Activated T-cell treated with anti-CD3 and anti-CD28 coated beads, Interleukin-2, amount 50 U/mL, for 24 hours (primary cell): ENCODE measurements around the gene GRXCR1.

ENCODE experiments used
- DNase-seq: peaks from one replicate; pipeline ENCODE4 v3.0.0-alpha.2; 2020
- H3K27ac Mint-ChIP-seq: 2 replicates; pipeline ENCODE4 v1.8.0; 2020; ENCODE audit warnings: mild to moderate bottlenecking, mixed read lengths
- H3K27me3 Mint-ChIP-seq: 2 replicates; pipeline ENCODE4 v1.8.0; 2020; ENCODE audit warnings: mixed read lengths
- H3K36me3 Mint-ChIP-seq: 2 replicates; pipeline ENCODE4 v1.8.0; 2020; ENCODE audit warnings: low read depth, mixed read lengths
- H3K4me1 Mint-ChIP-seq: 2 replicates; pipeline ENCODE4 v1.8.0; 2020; ENCODE audit warnings: low read depth, mixed read lengths
- H3K4me3 Mint-ChIP-seq: 2 replicates; pipeline ENCODE4 v1.8.0; 2020; ENCODE audit warnings: mild to moderate bottlenecking, moderate library complexity, mixed read lengths
- H3K9me3 Mint-ChIP-seq: 2 replicates; pipeline ENCODE4 v1.8.0; 2020; ENCODE audit warnings: mixed read lengths

The GRXCR1 gene

GRCh38 chr4:42965326-42965725 lies 72.8 kb downstream of the GRXCR1 start:
- Mint-ChIP-seq H3K36me3 (no peaks in the 10 kb centered on the region), H3K27me3 (no peaks in the 10 kb centered on the region), H3K9me3 (no peaks in the 10 kb centered on the region), H3K4me1 (no peaks in the 10 kb centered on the region), H3K4me3 (no peak overlapping the region), H3K27ac (no peak overlapping the region)
- no peak for DNase-seq

GRCh38 chr4:42985976-42986375 lies 93.5 kb downstream of the GRXCR1 start:
- no peak for DNase-seq
- H3K4me1 Mint-ChIP-seq, result no peaks in the 10 kb centered on the region
- H3K27me3 Mint-ChIP-seq, result no peaks in the 10 kb centered on the region
- H3K36me3 Mint-ChIP-seq, result no peaks in the 10 kb centered on the region
- no peak overlapping the region for H3K4me3 Mint-ChIP-seq
- no peak overlapping the region for H3K27ac Mint-ChIP-seq
- H3K9me3 Mint-ChIP-seq, result peaks cover 10% of the 10 kb centered on the region

DNA sequence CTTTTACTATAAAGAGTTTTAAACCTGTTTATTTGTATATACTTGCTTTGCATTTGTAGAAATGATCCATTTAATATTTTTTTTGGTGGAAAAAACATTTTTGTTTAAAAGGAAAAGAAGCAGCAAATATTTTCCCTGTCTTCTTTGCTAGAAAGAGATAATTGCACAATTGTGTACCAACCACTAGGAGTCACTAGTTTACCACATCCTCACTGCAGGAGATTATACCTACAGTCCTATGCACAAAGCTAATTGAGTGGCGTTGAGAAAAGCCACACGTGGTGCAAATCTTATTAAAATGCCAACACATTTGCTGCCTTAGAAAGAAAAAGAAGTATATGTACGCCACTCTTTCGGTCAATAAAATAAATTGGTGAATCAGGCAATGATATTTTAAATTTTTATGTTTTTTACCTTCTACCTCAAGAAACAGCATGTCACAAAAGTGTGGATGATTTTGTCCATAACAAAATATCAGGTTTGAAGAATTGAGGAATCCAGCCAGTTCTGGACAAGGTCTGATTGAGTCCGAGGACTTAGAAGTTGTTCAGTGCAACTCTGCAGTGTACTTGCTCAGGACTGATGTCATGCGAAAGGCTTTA lies 102.9 kb downstream of the GRXCR1 start:
- no peak for DNase-seq
- H3K36me3 Mint-ChIP-seq, result no peaks in the 10 kb centered on the region

DNA sequence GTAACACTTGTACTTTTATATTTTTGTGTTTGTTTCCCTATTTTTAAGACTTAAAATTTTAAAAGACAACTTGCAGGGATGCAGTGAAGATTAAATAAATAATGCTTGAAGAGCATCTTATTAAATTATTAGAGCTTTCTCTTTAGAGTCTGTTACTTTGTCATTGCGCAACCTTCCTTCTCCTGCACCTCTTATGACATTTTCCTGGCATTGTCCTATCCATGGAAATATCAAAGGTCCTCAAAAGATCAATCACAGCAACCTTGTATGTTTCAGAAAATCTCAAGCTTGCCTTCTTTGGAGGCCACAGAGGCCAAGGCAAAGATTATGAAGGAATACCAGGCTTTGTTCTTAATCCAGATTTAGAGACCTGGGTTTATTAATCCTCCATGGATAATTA lies 116.3 kb downstream of the GRXCR1 start:
- no peak overlapping the region for H3K4me3 Mint-ChIP-seq
- DNase-seq, result no peak
- H3K36me3 Mint-ChIP-seq, result no peaks in the 10 kb centered on the region
- H3K9me3 Mint-ChIP-seq, result peaks cover 14% of the 10 kb centered on the region
- H3K27ac Mint-ChIP-seq, result no peak overlapping the region
- H3K27me3 Mint-ChIP-seq, result no peaks in the 10 kb centered on the region
- H3K4me1 Mint-ChIP-seq, result no peaks in the 10 kb centered on the region

More for the DNA sequence above, 102.9 kb downstream of the GRXCR1 start:
- H3K9me3 Mint-ChIP-seq, result peaks cover 4% of the 10 kb centered on the region
- H3K4me3 Mint-ChIP-seq, result no peak overlapping the region
- no peak overlapping the region for H3K27ac Mint-ChIP-seq
- no peaks in the 10 kb centered on the region for H3K27me3 Mint-ChIP-seq
- no peaks in the 10 kb centered on the region for H3K4me1 Mint-ChIP-seq

- Mint-ChIP-seq H3K27me3 (no peaks in the 10 kb centered on the region), H3K27ac (no peak overlapping the region), H3K4me3 (no peak overlapping the region), H3K36me3 (no peaks in the 10 kb centered on the region), H3K4me1 (no peaks in the 10 kb centered on the region), H3K9me3 (peaks cover 3% of the 10 kb centered on the region)
- DNase-seq, result no peak
Measured at GRCh38 chr4:43014256-43014655, 121.7 kb downstream of the GRXCR1 start.

DNA sequence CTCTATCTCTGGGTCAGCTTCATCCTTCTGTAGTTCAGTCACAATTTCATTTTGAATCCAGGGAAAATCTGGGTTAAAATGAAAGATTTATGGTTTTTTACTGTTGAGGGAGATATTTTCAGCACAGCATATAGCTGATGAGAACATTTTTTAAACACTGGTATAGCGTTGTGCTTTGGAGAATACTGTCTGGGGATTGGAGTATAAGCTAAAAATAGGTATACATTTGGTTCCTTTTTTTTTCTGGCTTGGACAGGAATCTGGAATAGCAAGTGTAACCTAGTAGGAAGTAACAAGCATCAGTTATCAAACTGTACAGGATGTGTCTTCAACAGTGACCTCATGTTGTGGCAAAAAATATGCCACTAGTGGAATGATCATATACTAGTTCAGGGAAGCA lies 149.1 kb downstream of the GRXCR1 start:
- Mint-ChIP-seq H3K36me3 (no peaks in the 10 kb centered on the region), H3K4me3 (no peak overlapping the region), H3K27me3 (no peaks in the 10 kb centered on the region), H3K9me3 (no peaks in the 10 kb centered on the region), H3K4me1 (no peaks in the 10 kb centered on the region), H3K27ac (no peak overlapping the region)
- no peak for DNase-seq

GRCh38 chr4:43047058-43047457 lies 154.5 kb downstream of the GRXCR1 start:
- H3K27ac Mint-ChIP-seq, result no peak overlapping the region
- no peaks in the 10 kb centered on the region for H3K4me1 Mint-ChIP-seq
- no peaks in the 10 kb centered on the region for H3K9me3 Mint-ChIP-seq
- no peaks in the 10 kb centered on the region for H3K27me3 Mint-ChIP-seq
- DNase-seq, result no peak
- H3K4me3 Mint-ChIP-seq, result no peak overlapping the region
- H3K36me3 Mint-ChIP-seq, result no peaks in the 10 kb centered on the region

GRCh38 chr4:43048570-43048969 lies 156.1 kb downstream of the GRXCR1 start:
- no peaks in the 10 kb centered on the region for H3K36me3 Mint-ChIP-seq
- H3K9me3 Mint-ChIP-seq, result no peaks in the 10 kb centered on the region
- no peak overlapping the region for H3K4me3 Mint-ChIP-seq
- no peaks in the 10 kb centered on the region for H3K4me1 Mint-ChIP-seq
- no peaks in the 10 kb centered on the region for H3K27me3 Mint-ChIP-seq
- no peak overlapping the region for H3K27ac Mint-ChIP-seq
- no peak for DNase-seq

- Mint-ChIP-seq H3K4me3 (no peak overlapping the region), H3K36me3 (no peaks in the 10 kb centered on the region), H3K9me3 (no peaks in the 10 kb centered on the region), H3K27me3 (no peaks in the 10 kb centered on the region), H3K4me1 (no peaks in the 10 kb centered on the region), H3K27ac (no peak overlapping the region)
- no peak for DNase-seq
Measured at GRCh38 chr4:43049326-43049725, 156.8 kb downstream of the GRXCR1 start.

GRCh38 chr4:43066415-43066814 lies 173.9 kb downstream of the GRXCR1 start:
- Mint-ChIP-seq H3K9me3 (no peaks in the 10 kb centered on the region), H3K36me3 (no peaks in the 10 kb centered on the region), H3K4me3 (no peak overlapping the region), H3K4me1 (no peaks in the 10 kb centered on the region), H3K27ac (no peak overlapping the region), H3K27me3 (no peaks in the 10 kb centered on the region)
- DNase-seq, result no peak

DNA sequence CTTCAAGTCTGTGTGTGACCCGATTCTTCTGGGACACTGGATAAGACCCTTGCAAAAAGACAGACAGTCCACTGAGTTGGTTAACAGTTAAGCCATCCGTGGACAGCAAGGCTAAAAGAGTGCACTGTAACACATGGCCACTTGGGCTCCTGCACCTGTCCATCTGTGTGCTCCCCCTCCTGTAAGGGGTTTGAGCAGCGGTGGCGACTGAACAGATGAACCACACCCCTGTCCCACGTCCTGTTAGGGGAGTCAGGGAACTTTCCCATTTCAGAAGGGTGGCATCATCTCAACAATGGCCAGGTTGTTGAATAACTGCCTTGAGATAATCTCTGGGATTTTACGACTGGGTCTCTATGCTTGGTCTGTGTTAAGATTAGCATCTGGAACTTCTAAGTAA lies 178.6 kb downstream of the GRXCR1 start:
- DNase-seq, result no peak
- Mint-ChIP-seq H3K4me1 (no peaks in the 10 kb centered on the region), H3K4me3 (no peak overlapping the region), H3K27ac (no peak overlapping the region), H3K9me3 (peaks cover 4% of the 10 kb centered on the region), H3K36me3 (no peaks in the 10 kb centered on the region), H3K27me3 (no peaks in the 10 kb centered on the region)
